Measurements from ENCODE around the gene UQCC2.

- no peak for TF ChIP-seq EZH2 (IDR thresholded peaks at IDR 0.05; ENCODE audit: borderline replicate concordance, insufficient read depth, low read depth, low read length, poor library complexity, severe bottlenecking)
- no peak for TF ChIP-seq CTCF (IDR thresholded peaks at IDR 0.05)
These were observed 27.7 kb downstream of the UQCC2 start for GRCh38 chr6:33683576-33684427.

All from B cell (primary cell).